Effector memory CD4-positive, alpha-beta T cell (primary cell): Measurements from ENCODE around the gene MBD3.

Experiments
- DNase-seq, 3 donors: peaks; one replicate each; pipeline ENCODE4 v3.0.0-alpha.2; 2020
- H3K27ac ChIP-seq: 2 replicates; pipeline ENCODE4 v1.7.0; 2013; ENCODE audit warnings: mild to moderate bottlenecking, low read length, moderate library complexity; ENCODE audit not compliant: insufficient read depth, poor library complexity, severe bottlenecking
- H3K27me3 ChIP-seq: replicated peaks from 2 replicates; pipeline ENCODE4 v1.7.0; 2013; ENCODE audit warnings: mild to moderate bottlenecking, low read length; ENCODE audit not compliant: insufficient read depth, control insufficient read depth, poor library complexity, severe bottlenecking
- H3K36me3 ChIP-seq: 2 replicates; pipeline ENCODE4 v1.7.0; 2013; ENCODE audit warnings: mild to moderate bottlenecking, low read length, moderate library complexity; ENCODE audit not compliant: control insufficient read depth, insufficient read depth
- H3K4me1 ChIP-seq: 2 replicates; pipeline ENCODE4 v1.7.0; 2013; ENCODE audit warnings: low read length, mild to moderate bottlenecking; ENCODE audit not compliant: control insufficient read depth, insufficient read depth, poor library complexity, severe bottlenecking
- H3K4me3 ChIP-seq: 2 replicates; pipeline ENCODE4 v1.7.0; 2013; ENCODE audit warnings: low read length, low read depth, mild to moderate bottlenecking; ENCODE audit not compliant: insufficient read depth, poor library complexity, severe bottlenecking
- H3K9me3 ChIP-seq: 2 replicates; pipeline ENCODE4 v1.7.0; 2013; ENCODE audit warnings: mild to moderate bottlenecking, low read length, moderate library complexity; ENCODE audit not compliant: control insufficient read depth

MBD3 gene

GRCh38 chr19:1620502-1620901 lies 27.8 kb upstream of the MBD3 start:
- no peak for DNase-seq
- H3K27ac ChIP-seq = no peak overlapping the region
- H3K4me1 ChIP-seq = no peaks in the 10 kb centered on the region
- H3K27me3 ChIP-seq = no peaks in the 10 kb centered on the region
- no peak overlapping the region for H3K4me3 ChIP-seq
- no peaks in the 10 kb centered on the region for H3K9me3 ChIP-seq
- peaks cover 31% of the 10 kb centered on the region for H3K36me3 ChIP-seq

GRCh38 chr19:1619703-1620102 lies 27.0 kb upstream of the MBD3 start:
- DNase-seq = no peak
- Histone ChIP-seq H3K4me1 (no peaks in the 10 kb centered on the region), H3K36me3 (peaks cover 37% of the 10 kb centered on the region), H3K4me3 (no peak overlapping the region), H3K27me3 (no peaks in the 10 kb centered on the region), H3K9me3 (no peaks in the 10 kb centered on the region), H3K27ac (no peak overlapping the region)

- H3K4me3 ChIP-seq = no peak overlapping the region
- peaks cover 44% of the 10 kb centered on the region for H3K36me3 ChIP-seq
- no peak overlapping the region for H3K27ac ChIP-seq
- H3K27me3 ChIP-seq = no peaks in the 10 kb centered on the region
- H3K4me1 ChIP-seq = no peaks in the 10 kb centered on the region
- H3K9me3 ChIP-seq = no peaks in the 10 kb centered on the region
- no peak for DNase-seq
Measured at GRCh38 chr19:1619094-1619439, 26.4 kb upstream of the MBD3 start.

GRCh38 chr19:1618157-1619093 lies 25.8 kb upstream of the MBD3 start:
- H3K36me3 ChIP-seq = peaks cover 46% of the 10 kb centered on the region
- no peak overlapping the region for H3K4me3 ChIP-seq
- no peak overlapping the region for H3K27ac ChIP-seq
- H3K9me3 ChIP-seq = no peaks in the 10 kb centered on the region
- H3K27me3 ChIP-seq = no peaks in the 10 kb centered on the region
- DNase-seq = no peak
- no peaks in the 10 kb centered on the region for H3K4me1 ChIP-seq

- Histone ChIP-seq H3K4me3 (no peak overlapping the region), H3K27me3 (no peaks in the 10 kb centered on the region), H3K4me1 (no peaks in the 10 kb centered on the region), H3K36me3 (peaks cover 55% of the 10 kb centered on the region), H3K9me3 (no peaks in the 10 kb centered on the region), H3K27ac (no peak overlapping the region)
- DNase-seq = no peak
Measured at GRCh38 chr19:1616875-1617274, 24.2 kb upstream of the MBD3 start.

- Histone ChIP-seq H3K4me1 (no peaks in the 10 kb centered on the region), H3K9me3 (no peaks in the 10 kb centered on the region), H3K27ac (no peak overlapping the region), H3K27me3 (no peaks in the 10 kb centered on the region), H3K36me3 (peaks cover 55% of the 10 kb centered on the region), H3K4me3 (no peak overlapping the region)
- no peak for DNase-seq
Measured at GRCh38 chr19:1616396-1616795, 23.7 kb upstream of the MBD3 start.

- no peak overlapping the region for H3K4me3 ChIP-seq
- H3K27ac ChIP-seq = no peak overlapping the region
Measured at GRCh38 chr19:1615156-1615765, 22.6 kb upstream of the MBD3 start.

GRCh38 chr19:1613808-1614570 lies 21.3 kb upstream of the MBD3 start:
- no peak for DNase-seq
- H3K4me1 ChIP-seq = peaks cover 15% of the 10 kb centered on the region
- H3K27ac ChIP-seq = no peak overlapping the region
- no peaks in the 10 kb centered on the region for H3K27me3 ChIP-seq
- no peak overlapping the region for H3K4me3 ChIP-seq
- peaks cover 38% of the 10 kb centered on the region for H3K36me3 ChIP-seq
- H3K9me3 ChIP-seq = no peaks in the 10 kb centered on the region

More at GRCh38 chr19:1615156-1615765, 22.6 kb upstream of the MBD3 start:
- Histone ChIP-seq H3K4me1 (peaks cover 3% of the 10 kb centered on the region), H3K27me3 (no peaks in the 10 kb centered on the region), H3K36me3 (peaks cover 47% of the 10 kb centered on the region), H3K9me3 (no peaks in the 10 kb centered on the region)
- DNase-seq = no peak

- Histone ChIP-seq H3K27ac (no peak overlapping the region), H3K36me3 (peaks cover 33% of the 10 kb centered on the region), H3K27me3 (no peaks in the 10 kb centered on the region), H3K4me3 (no peak overlapping the region), H3K4me1 (peaks cover 23% of the 10 kb centered on the region), H3K9me3 (no peaks in the 10 kb centered on the region)
- no peak for DNase-seq
Measured at GRCh38 chr19:1613146-1613545, 20.5 kb upstream of the MBD3 start.
